Muscle layer of duodenum (tissue), 2 donors: ENCODE results near the gene HIVEP1.

ENCODE experiments used
- H3K27ac ChIP-seq: one replicate; pipeline ENCODE4 v1.7.0; 2013; ENCODE audit warnings: mild to moderate bottlenecking, low read length
- H3K27me3 ChIP-seq: one replicate; pipeline ENCODE4 v1.7.0; 2013; ENCODE audit warnings: low read depth, mild to moderate bottlenecking, control low read depth, low read length
- H3K36me3 ChIP-seq, 2 donors: one replicate each; pipeline ENCODE4 v1.7.0; 2013; ENCODE audit warnings: low read length in 2 of 2, control low read depth in 1 of 2, mild to moderate bottlenecking in 1 of 2; ENCODE audit not compliant: insufficient read depth in 2 of 2, control insufficient read depth in 1 of 2
- H3K4me1 ChIP-seq, 2 donors: one replicate each; pipeline ENCODE4 v1.7.0; 2013; ENCODE audit warnings: low read length in 2 of 2, mild to moderate bottlenecking in 2 of 2, control low read depth in 1 of 2, moderate library complexity in 1 of 2; ENCODE audit not compliant: insufficient read depth in 2 of 2, control insufficient read depth in 1 of 2
- H3K4me3 ChIP-seq, 2 donors: one replicate each; pipeline ENCODE4 v1.7.0; 2013; ENCODE audit warnings: low read length in 2 of 2, low read depth in 1 of 2, mild to moderate bottlenecking in 1 of 2
- H3K9me3 ChIP-seq, 2 donors: one replicate each; pipeline ENCODE4 v1.7.0; 2013; ENCODE audit warnings: low read length in 2 of 2, control low read depth in 1 of 2, mild to moderate bottlenecking in 1 of 2; ENCODE audit not compliant: control insufficient read depth in 1 of 2
- donor health status: healthy.

The HIVEP1 gene

GRCh38 chr6:11974089-11974488 is 38.0 kb upstream of the HIVEP1 start:
- H3K36me3 ChIP-seq = no peaks in the 10 kb centered on the region
- no peaks in the 10 kb centered on the region for H3K4me1 ChIP-seq
- no peak overlapping the region for H3K4me3 ChIP-seq
- H3K27ac ChIP-seq = no peak overlapping the region
- H3K27me3 ChIP-seq = no peaks in the 10 kb centered on the region
- H3K9me3 ChIP-seq = no peaks in the 10 kb centered on the region

- Histone ChIP-seq H3K27me3 (no peaks in the 10 kb centered on the region), H3K9me3 (no peaks in the 10 kb centered on the region), H3K4me1 (no peaks in the 10 kb centered on the region), H3K36me3 (no peaks in the 10 kb centered on the region), H3K4me3 (no peak overlapping the region), H3K27ac (no peak overlapping the region)
Observed at GRCh38 chr6:11975353-11975977, 36.6 kb upstream of the HIVEP1 start.

- Histone ChIP-seq H3K4me1 (no peaks in the 10 kb centered on the region), H3K4me3 (no peak overlapping the region), H3K36me3 (no peaks in the 10 kb centered on the region), H3K9me3 (no peaks in the 10 kb centered on the region), H3K27ac (no peak overlapping the region), H3K27me3 (no peaks in the 10 kb centered on the region)
Observed at GRCh38 chr6:11976489-11976888, 35.6 kb upstream of the HIVEP1 start.

GRCh38 chr6:11977193-11977592 is 34.9 kb upstream of the HIVEP1 start:
- H3K27ac ChIP-seq = no peak overlapping the region
- H3K4me1 ChIP-seq = no peaks in the 10 kb centered on the region
- no peaks in the 10 kb centered on the region for H3K27me3 ChIP-seq
- no peaks in the 10 kb centered on the region for H3K9me3 ChIP-seq
- no peak overlapping the region for H3K4me3 ChIP-seq
- H3K36me3 ChIP-seq = no peaks in the 10 kb centered on the region

DNA sequence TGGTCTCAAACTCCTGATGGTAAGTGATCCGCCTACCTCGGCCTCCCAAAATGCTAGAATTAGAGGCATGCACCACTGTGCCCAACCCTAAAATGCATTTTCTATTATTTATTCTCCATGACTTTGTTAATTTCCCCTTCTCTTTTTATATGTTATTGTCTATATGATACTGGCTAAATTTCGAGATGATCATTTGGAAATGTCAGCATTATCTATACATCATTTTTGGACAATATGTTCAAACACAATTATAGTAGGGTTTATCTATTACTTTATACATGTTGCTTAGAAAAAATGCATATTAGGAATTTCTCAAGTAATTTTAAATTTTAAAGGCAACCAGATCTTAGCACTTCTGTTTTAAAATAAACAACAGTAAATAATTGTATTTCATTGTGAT is 34.4 kb upstream of the HIVEP1 start:
- Histone ChIP-seq H3K27ac (no peak overlapping the region), H3K4me3 (no peak overlapping the region), H3K36me3 (no peaks in the 10 kb centered on the region), H3K4me1 (no peaks in the 10 kb centered on the region), H3K27me3 (no peaks in the 10 kb centered on the region), H3K9me3 (no peaks in the 10 kb centered on the region)

DNA sequence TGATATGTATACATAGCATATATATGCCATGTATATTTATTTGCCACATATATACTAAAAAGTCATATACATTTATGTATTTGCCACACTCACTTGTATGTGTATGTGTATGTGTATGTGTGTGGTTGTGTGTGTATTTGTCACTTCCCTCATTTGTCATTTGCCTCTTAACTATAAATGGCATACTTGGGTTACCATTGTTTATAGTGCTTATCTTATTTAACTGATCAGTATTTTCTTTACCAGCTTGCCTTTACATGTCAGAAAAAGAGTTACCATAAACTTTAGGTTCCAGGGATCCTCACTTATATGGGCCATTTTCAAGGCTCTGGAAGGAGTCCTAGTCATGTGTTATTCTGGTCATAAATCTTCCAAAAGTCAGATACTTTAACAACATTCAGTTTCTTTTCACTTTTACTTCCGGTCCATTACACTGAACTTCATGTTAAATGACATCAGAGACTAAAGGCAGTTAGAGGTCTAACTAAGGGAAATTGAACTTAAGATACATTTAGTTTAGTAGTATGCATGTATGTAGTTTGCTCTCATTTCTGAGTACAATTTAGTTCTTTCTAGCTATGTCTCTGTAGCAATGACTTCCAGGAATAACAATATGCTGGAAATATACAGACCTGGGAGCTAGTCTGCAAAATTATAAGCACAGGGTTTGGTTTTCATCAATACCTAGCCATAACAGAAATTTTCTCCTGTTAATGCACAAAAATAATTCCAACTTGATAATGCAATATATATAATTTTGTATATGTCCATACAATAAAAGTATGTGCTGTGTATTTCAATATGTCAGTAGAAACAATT is 33.7 kb upstream of the HIVEP1 start:
- Histone ChIP-seq H3K4me3 (no peak overlapping the region), H3K36me3 (no peaks in the 10 kb centered on the region), H3K27ac (no peak overlapping the region), H3K27me3 (no peaks in the 10 kb centered on the region), H3K4me1 (no peaks in the 10 kb centered on the region), H3K9me3 (no peaks in the 10 kb centered on the region)

- H3K4me3 ChIP-seq = no peak overlapping the region
- no peaks in the 10 kb centered on the region for H3K27me3 ChIP-seq
- no peaks in the 10 kb centered on the region for H3K9me3 ChIP-seq
- no peaks in the 10 kb centered on the region for H3K36me3 ChIP-seq
- no peaks in the 10 kb centered on the region for H3K4me1 ChIP-seq
- H3K27ac ChIP-seq = no peak overlapping the region
Observed at GRCh38 chr6:11979866-11980265, 32.2 kb upstream of the HIVEP1 start.

DNA sequence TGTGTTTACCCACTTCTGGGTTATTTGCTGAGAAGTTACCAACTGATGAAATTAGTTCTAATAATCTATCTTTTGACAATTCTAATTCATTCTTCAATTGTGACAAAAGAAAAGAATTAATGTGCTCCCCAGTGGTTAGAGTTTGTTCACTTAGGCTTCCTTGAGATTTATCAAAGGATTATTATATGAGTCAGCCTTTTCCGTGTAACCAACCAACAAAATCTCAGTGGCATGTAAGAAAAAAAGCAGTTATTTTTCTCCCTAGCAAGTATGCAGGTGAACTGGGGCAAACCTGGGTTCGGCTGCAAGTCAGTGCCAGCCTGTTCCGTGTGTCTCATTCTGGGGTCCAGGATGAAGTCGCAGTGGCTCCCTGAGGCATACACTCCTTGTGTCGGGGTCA is 28.8 kb upstream of the HIVEP1 start:
- Histone ChIP-seq H3K9me3 (no peaks in the 10 kb centered on the region), H3K4me3 (no peak overlapping the region), H3K4me1 (no peaks in the 10 kb centered on the region), H3K27ac (no peak overlapping the region), H3K36me3 (no peaks in the 10 kb centered on the region), H3K27me3 (no peaks in the 10 kb centered on the region)

DNA sequence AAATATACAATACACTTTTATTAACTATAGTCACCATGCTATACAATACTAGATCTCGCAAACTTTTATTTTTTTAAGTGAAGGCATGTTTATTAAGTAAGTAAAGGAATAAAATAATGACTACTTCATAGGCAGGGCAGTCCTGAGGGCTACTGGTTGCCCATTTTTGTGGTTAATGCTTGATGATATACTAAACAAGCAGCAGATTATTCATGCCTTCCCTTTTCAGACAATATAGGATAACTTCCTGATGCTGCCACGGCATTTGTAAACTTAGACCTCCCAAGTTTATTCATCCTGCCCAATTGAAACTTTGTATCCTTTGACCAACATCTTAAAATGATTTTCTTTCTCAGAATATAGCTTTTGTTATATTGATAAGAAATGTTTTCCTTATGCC is 24.7 kb upstream of the HIVEP1 start:
- H3K4me1 ChIP-seq = no peaks in the 10 kb centered on the region
- no peaks in the 10 kb centered on the region for H3K27me3 ChIP-seq
- H3K9me3 ChIP-seq = no peaks in the 10 kb centered on the region
- no peaks in the 10 kb centered on the region for H3K36me3 ChIP-seq
- no peak overlapping the region for H3K4me3 ChIP-seq
- no peak overlapping the region for H3K27ac ChIP-seq

- Histone ChIP-seq H3K27ac (no peak overlapping the region), H3K27me3 (no peaks in the 10 kb centered on the region), H3K9me3 (no peaks in the 10 kb centered on the region), H3K36me3 (no peaks in the 10 kb centered on the region), H3K4me3 (no peak overlapping the region), H3K4me1 (no peaks in the 10 kb centered on the region)
Observed at GRCh38 chr6:11989386-11989785, 22.7 kb upstream of the HIVEP1 start.

DNA sequence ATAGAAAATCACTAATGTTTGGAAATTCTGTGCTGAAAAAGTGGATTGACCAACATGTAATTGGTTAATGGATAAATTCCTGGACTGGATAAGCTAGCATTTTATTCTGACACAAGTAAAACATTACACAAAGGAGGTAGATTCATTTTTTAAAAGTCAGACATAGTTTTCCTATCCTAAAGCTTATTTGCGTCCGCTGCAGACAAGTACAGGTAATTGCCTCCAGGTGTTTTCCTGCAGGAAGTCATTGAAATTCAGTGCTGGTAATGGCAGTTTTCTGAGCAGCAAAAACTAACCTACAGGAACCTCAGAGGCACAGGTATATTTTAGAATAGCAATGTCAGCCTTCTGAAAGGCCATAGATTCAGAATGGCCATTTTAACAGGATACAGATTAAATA is 20.0 kb upstream of the HIVEP1 start:
- no peak overlapping the region for H3K27ac ChIP-seq
- H3K4me1 ChIP-seq = no peaks in the 10 kb centered on the region

More for the DNA sequence above, 20.0 kb upstream of the HIVEP1 start:
- no peaks in the 10 kb centered on the region for H3K36me3 ChIP-seq
- H3K27me3 ChIP-seq = no peaks in the 10 kb centered on the region
- no peaks in the 10 kb centered on the region for H3K9me3 ChIP-seq
- no peak overlapping the region for H3K4me3 ChIP-seq
